Gastroesophageal sphincter (tissue), 3 donors: ENCODE measurements around the gene PARP16.

Experiments used
- POLR2AphosphoS5 ChIP-seq: sonication (generic); formaldehyde crosslinking; IDR thresholded peaks from one replicate; pipeline ENCODE4 v1.6.1; 2017; ENCODE audit warnings: antibody characterized with exemption
- TF ChIP-seq, protein P1 (sequence below), 4 experiments: fragments of 200-600 bp in 2 of 4; fragments of 450-650 bp in 2 of 4; sonication (generic) in 1 of 4; IDR thresholded peaks; one replicate each; pipeline ENCODE4 v1.5.1; 2017 to 2019; ENCODE audit warnings: antibody characterized with exemption in 4 of 4, mild to moderate bottlenecking in 2 of 4, moderate library complexity in 2 of 4

GRCh38 chr15:65232520-65232919, 54.2 kb downstream of the PARP16 start:
- no peak for TF ChIP-seq POLR2AphosphoS5
- TF ChIP-seq, protein P1, sequence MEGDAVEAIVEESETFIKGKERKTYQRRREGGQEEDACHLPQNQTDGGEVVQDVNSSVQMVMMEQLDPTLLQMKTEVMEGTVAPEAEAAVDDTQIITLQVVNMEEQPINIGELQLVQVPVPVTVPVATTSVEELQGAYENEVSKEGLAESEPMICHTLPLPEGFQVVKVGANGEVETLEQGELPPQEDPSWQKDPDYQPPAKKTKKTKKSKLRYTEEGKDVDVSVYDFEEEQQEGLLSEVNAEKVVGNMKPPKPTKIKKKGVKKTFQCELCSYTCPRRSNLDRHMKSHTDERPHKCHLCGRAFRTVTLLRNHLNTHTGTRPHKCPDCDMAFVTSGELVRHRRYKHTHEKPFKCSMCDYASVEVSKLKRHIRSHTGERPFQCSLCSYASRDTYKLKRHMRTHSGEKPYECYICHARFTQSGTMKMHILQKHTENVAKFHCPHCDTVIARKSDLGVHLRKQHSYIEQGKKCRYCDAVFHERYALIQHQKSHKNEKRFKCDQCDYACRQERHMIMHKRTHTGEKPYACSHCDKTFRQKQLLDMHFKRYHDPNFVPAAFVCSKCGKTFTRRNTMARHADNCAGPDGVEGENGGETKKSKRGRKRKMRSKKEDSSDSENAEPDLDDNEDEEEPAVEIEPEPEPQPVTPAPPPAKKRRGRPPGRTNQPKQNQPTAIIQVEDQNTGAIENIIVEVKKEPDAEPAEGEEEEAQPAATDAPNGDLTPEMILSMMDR (IDR thresholded peaks at IDR 0.05): no peak
